Measurements from ENCODE around the gene PLEKHN1. TPM values are rescaled to one million over a fixed set of nuclear protein-coding genes. Genes with fewer than 3 reads are reported as not detected.

The PLEKHN1 gene
- total RNA-seq, 4 donors from 2014 or later: 0.21 to 2.4 TPM; not detected in 2

GRCh38 chr1:929712-930632 lies 36.3 kb upstream of the PLEKHN1 start:
- Histone ChIP-seq H3K4me3 (no peak overlapping the region), H3K4me1 (peaks cover 0 to 14% (median 2%) of the 10 kb centered on the region in 4 donors), H3K27ac (no peak overlapping the region), H3K27me3 (peaks cover 0 to 53% of the 10 kb centered on the region in 2 donors), H3K36me3 (no peaks in the 10 kb centered on the region), H3K9me3 (no peaks in the 10 kb centered on the region)
- WGBS, 2 donors: 89 to 90% methylated on average over 35 to 36 of the region's 40 CpGs
- TF ChIP-seq POLR2A (IDR thresholded peaks at IDR 0.05) (no peak), EP300 (IDR thresholded peaks at IDR 0.05) (no peak)
- TF ChIP-seq, protein P1, sequence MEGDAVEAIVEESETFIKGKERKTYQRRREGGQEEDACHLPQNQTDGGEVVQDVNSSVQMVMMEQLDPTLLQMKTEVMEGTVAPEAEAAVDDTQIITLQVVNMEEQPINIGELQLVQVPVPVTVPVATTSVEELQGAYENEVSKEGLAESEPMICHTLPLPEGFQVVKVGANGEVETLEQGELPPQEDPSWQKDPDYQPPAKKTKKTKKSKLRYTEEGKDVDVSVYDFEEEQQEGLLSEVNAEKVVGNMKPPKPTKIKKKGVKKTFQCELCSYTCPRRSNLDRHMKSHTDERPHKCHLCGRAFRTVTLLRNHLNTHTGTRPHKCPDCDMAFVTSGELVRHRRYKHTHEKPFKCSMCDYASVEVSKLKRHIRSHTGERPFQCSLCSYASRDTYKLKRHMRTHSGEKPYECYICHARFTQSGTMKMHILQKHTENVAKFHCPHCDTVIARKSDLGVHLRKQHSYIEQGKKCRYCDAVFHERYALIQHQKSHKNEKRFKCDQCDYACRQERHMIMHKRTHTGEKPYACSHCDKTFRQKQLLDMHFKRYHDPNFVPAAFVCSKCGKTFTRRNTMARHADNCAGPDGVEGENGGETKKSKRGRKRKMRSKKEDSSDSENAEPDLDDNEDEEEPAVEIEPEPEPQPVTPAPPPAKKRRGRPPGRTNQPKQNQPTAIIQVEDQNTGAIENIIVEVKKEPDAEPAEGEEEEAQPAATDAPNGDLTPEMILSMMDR (IDR thresholded peaks at IDR 0.05): no peak
- DNase-seq (ENCODE audit: low spot score in 2 of 2): no peak

- peaks cover 0 to 55% of the 10 kb centered on the region in 2 donors for H3K27me3 ChIP-seq
- 68 to 69% methylated on average over 10 to 14 of the region's 18 CpGs for WGBS, 2 donors
Measured at GRCh38 chr1:930633-931138, 35.6 kb upstream of the PLEKHN1 start.

DNA sequence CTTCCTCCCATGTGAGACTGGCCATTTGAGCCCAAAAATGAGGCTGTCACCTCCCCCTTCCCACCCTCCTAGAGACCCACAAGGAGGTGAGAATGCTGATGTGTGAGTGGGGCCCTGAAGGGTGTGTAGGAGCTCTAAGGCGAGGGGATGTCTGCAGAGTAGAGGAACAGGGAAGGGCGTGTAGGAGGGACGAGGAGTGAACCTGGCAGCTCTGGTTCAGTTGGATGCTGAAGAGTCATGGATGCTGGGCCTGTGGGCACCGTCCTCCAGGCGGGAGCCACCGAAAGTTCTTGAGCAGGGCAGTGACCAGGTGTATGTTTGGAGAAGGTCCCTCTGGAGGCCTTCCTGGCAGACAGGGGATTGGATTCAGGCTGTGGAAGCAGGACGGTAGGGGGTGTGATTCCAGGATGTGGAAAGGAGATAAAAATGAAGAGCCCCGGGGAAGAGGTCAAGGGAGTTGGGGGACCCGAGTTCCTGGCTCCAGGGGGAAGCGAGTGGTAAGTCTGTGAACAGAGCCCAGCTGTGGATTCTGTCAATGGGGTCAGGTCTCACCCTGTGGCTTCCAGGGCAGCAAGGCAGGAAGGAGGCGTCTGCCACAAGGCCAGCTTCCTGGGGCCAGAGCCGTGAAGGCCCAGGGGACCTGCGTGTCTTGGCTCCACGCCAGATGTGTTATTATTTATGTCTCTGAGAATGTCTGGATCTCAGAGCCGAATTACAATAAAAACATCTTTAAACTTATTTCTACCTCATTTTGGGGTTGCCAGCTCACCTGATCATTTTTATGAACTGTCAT lies 34.7 kb upstream of the PLEKHN1 start:
- Histone ChIP-seq H3K9me3 (no peaks in the 10 kb centered on the region), H3K27me3 (peaks cover 0 to 55% of the 10 kb centered on the region in 2 donors), H3K36me3 (no peaks in the 10 kb centered on the region), H3K27ac (no peak overlapping the region), H3K4me3 (no peak overlapping the region), H3K4me1 (peaks cover 0 to 18% (median 0%) of the 10 kb centered on the region in 4 donors)
- 60 to 63% methylated on average over 15 of the region's 15 CpGs for WGBS, 2 donors
- DNase-seq (ENCODE audit: low spot score in 2 of 2): no peak
- TF ChIP-seq, protein P1 (IDR thresholded peaks at IDR 0.05): no peak
- TF ChIP-seq EP300 (IDR thresholded peaks at IDR 0.05) (no peak), POLR2A (IDR thresholded peaks at IDR 0.05) (no peak)

More at GRCh38 chr1:930633-931138, 35.6 kb upstream of the PLEKHN1 start:
- no peak for DNase-seq (ENCODE audit: low spot score in 2 of 2)
- TF ChIP-seq POLR2A (IDR thresholded peaks at IDR 0.05): no peak
- TF ChIP-seq, protein P1 (IDR thresholded peaks at IDR 0.05): no peak
- TF ChIP-seq EP300 (IDR thresholded peaks at IDR 0.05): no peak
- H3K36me3 ChIP-seq: no peaks in the 10 kb centered on the region
- no peak overlapping the region for H3K4me3 ChIP-seq
- H3K4me1 ChIP-seq: peaks cover 0 to 15% (median 0%) of the 10 kb centered on the region in 4 donors
- no peak overlapping the region for H3K27ac ChIP-seq
- H3K9me3 ChIP-seq: no peaks in the 10 kb centered on the region

GRCh38 chr1:932173-932510 lies 34.1 kb upstream of the PLEKHN1 start:
- H3K4me3 ChIP-seq: no peak overlapping the region
- no peak for DNase-seq (ENCODE audit: low spot score in 2 of 2)
- no peaks in the 10 kb centered on the region for H3K9me3 ChIP-seq
- 71 to 78% methylated on average over 16 of the region's 16 CpGs for WGBS, 2 donors
- peaks cover 0 to 55% of the 10 kb centered on the region in 2 donors for H3K27me3 ChIP-seq
- peaks cover 0 to 21% (median 0%) of the 10 kb centered on the region in 4 donors for H3K4me1 ChIP-seq
- TF ChIP-seq, protein P1 (IDR thresholded peaks at IDR 0.05): no peak
- no peak for TF ChIP-seq POLR2A (IDR thresholded peaks at IDR 0.05)
- TF ChIP-seq EP300 (IDR thresholded peaks at IDR 0.05): no peak
- H3K36me3 ChIP-seq: no peaks in the 10 kb centered on the region
- no peak overlapping the region for H3K27ac ChIP-seq

Data from tibial nerve (tissue), 4 donors.